Measurements from ENCODE around the gene TDRD1. TPM values are rescaled to one million over a fixed set of nuclear protein-coding genes. Genes with fewer than 3 reads are reported as not detected.

TDRD1 gene
- total RNA-seq, 4 donors from 2014 or later: 0.10 TPM; not detected in 3

DNA sequence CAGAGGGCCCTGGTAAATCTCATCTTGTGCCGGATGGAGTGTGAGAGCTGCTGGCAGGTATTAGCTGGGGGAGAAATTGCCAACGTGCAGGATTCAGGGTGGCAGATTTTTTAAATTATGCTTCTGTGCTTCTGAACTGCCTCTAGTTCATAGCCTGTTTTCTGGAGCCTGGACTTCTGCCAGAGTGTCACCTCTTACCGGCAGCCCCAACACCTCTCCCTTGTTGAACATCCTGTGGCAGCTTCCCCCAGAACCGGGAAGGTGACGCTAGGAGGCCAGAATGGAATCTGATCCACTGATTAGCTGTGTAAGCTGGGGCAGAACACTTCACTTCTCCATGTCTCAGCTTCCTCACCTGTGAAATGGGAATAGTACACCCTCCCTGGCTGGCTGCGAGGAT lies 65.0 kb downstream of the TDRD1 start:
- no peak overlapping the region for H3K27ac ChIP-seq
- H3K9me3 ChIP-seq: no peaks in the 10 kb centered on the region
- no peaks in the 10 kb centered on the region for H3K36me3 ChIP-seq
- ATAC-seq: no peak
- no peak for DNase-seq
- in situ Hi-C loops (cut with MboI; ENCODE audit: low sequenced_read_pairs in 4 of 4) (no loop called here), intact Hi-C loops (cut with DNase I; ENCODE audit: low total_unique reads) (no loop called here)
- no peak overlapping the region for H3K4me3 ChIP-seq
- peaks cover 1 to 12% (median 10%) of the 10 kb centered on the region in 3 donors for H3K27me3 ChIP-seq
- H3K4me1 ChIP-seq: peaks cover 0 to 3% of the 10 kb centered on the region in 2 donors
- TF ChIP-seq, protein P1, sequence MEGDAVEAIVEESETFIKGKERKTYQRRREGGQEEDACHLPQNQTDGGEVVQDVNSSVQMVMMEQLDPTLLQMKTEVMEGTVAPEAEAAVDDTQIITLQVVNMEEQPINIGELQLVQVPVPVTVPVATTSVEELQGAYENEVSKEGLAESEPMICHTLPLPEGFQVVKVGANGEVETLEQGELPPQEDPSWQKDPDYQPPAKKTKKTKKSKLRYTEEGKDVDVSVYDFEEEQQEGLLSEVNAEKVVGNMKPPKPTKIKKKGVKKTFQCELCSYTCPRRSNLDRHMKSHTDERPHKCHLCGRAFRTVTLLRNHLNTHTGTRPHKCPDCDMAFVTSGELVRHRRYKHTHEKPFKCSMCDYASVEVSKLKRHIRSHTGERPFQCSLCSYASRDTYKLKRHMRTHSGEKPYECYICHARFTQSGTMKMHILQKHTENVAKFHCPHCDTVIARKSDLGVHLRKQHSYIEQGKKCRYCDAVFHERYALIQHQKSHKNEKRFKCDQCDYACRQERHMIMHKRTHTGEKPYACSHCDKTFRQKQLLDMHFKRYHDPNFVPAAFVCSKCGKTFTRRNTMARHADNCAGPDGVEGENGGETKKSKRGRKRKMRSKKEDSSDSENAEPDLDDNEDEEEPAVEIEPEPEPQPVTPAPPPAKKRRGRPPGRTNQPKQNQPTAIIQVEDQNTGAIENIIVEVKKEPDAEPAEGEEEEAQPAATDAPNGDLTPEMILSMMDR (IDR thresholded peaks at IDR 0.05 in 4 of 5, conservative IDR thresholded peaks at IDR 0.05 in 1 of 5): no peak
- no peak for TF ChIP-seq POLR2A (IDR thresholded peaks at IDR 0.05)

DNA sequence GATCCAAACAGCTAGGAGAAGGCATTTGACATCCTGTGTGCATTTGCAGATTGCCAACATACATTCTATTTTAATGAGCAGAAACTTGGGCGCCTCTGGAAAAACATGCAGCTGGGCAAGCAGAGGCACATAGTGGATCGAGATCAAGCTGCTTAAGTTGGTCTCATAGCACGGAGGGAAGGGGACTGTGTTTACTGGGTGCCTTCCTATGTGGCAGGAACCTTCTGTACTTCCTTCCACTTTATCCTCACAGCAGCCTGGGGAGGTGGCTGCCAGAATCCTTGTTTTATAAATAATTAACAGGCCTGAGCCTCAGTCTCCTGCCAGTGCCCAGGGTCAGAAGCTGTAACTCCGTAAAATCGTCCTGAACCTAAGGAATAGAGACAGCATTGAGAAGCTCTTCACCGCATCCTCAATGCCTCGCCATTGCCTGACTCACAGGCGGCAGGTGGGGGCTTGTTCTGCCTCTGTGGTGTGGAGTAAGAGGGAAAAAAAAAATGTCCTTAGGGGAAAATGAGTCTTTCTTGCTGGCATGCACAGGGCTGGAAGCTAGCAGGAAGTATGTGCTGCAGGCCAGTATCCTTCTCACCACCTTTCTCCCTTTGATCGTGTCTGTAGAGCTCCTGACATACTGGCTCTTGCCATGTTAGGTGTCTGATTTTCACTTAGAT lies 66.1 kb downstream of the TDRD1 start:
- in situ Hi-C loops (cut with MboI; ENCODE audit: low sequenced_read_pairs in 4 of 4): no loop called here
- Histone ChIP-seq H3K9me3 (no peaks in the 10 kb centered on the region), H3K27me3 (peaks cover 0 to under 1% (median 0%) of the 10 kb centered on the region in 3 donors), H3K4me3 (no peak overlapping the region), H3K4me1 (peaks cover 0 to 4% of the 10 kb centered on the region in 2 donors), H3K27ac (no peak overlapping the region), H3K36me3 (no peaks in the 10 kb centered on the region)
- DNase-seq: no peak
- ATAC-seq: no peak
- intact Hi-C loops (cut with DNase I; ENCODE audit: low total_unique reads): no loop called here
- TF ChIP-seq, protein P1 (IDR thresholded peaks at IDR 0.05 in 4 of 5, conservative IDR thresholded peaks at IDR 0.05 in 1 of 5): no peak
- no peak for TF ChIP-seq POLR2A (IDR thresholded peaks at IDR 0.05)

DNA sequence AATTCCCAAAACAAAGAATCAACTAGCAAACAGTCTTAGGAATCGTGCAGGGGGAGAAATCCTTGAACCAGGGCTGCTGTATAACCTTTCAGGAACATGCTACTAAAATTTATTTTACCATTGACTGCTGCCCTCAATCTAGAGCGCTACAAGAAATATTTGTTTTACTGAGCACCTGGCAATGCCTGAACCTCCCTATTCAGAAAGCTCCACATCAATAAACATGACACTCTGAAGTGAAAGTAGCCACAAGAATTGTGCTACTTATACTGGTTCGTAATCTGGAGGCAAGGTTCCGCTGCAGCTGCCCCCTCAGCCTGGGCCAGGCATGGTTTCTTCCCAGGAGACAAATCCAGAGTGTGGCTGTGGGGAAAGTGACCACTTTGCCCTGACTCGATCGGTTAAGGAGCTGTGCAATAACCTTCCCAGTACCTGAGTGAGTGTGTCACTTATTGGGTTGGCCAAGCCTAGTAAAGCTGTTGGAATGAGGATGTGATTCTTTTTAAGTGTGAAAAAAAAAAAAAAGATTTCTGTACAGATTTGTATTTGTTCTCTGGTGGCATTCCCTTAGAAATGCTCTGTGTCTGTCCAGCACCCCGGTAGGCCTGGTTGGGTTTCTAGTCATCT lies 67.6 kb downstream of the TDRD1 start:
- ATAC-seq (no peak), DNase-seq (no peak)
- no peaks in the 10 kb centered on the region for H3K9me3 ChIP-seq
- intact Hi-C loops (cut with DNase I; ENCODE audit: low total_unique reads) (no loop called here), in situ Hi-C loops (cut with MboI; ENCODE audit: low sequenced_read_pairs in 4 of 4) (no loop called here)
- no peak overlapping the region for H3K27ac ChIP-seq
- no peak for TF ChIP-seq POLR2A (IDR thresholded peaks at IDR 0.05)
- TF ChIP-seq, protein P1 (IDR thresholded peaks at IDR 0.05 in 4 of 5, conservative IDR thresholded peaks at IDR 0.05 in 1 of 5): no peak
- no peak overlapping the region for H3K4me3 ChIP-seq
- peaks cover 0 to 7% of the 10 kb centered on the region in 2 donors for H3K4me1 ChIP-seq
- H3K27me3 ChIP-seq: no peaks in the 10 kb centered on the region
- H3K36me3 ChIP-seq: no peaks in the 10 kb centered on the region

DNA sequence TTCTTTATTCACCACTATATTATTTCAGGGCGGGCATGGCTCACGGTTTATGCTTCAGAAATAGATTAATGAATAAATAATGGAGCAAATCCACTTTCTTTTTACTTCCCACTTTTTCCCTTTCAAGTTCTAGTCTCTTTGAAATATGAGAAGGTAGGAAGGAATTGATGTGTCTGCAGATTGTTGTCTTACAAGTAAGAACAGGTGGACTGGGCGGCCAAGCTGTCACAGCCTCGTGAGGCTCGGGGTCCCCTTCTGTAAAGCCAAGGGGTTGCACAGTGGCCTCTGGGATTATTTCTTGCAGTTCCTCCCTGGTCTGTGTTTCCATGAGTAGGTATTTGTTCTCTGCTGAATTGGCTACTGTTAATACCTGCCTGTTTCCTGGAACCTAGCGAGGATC lies 71.1 kb downstream of the TDRD1 start:
- TF ChIP-seq POLR2A (IDR thresholded peaks at IDR 0.05): no peak
- TF ChIP-seq, protein P1 (IDR thresholded peaks at IDR 0.05 in 4 of 5, conservative IDR thresholded peaks at IDR 0.05 in 1 of 5): no peak
- intact Hi-C loops (cut with DNase I; ENCODE audit: low total_unique reads): no loop called here

More for the DNA sequence above, 71.1 kb downstream of the TDRD1 start:
- H3K27ac ChIP-seq: no peak overlapping the region
- H3K36me3 ChIP-seq: no peaks in the 10 kb centered on the region
- no peaks in the 10 kb centered on the region for H3K27me3 ChIP-seq
- H3K4me1 ChIP-seq: peaks cover 0 to 7% of the 10 kb centered on the region in 2 donors
- DNase-seq (no peak), ATAC-seq (no peak)
- H3K9me3 ChIP-seq: no peaks in the 10 kb centered on the region
- in situ Hi-C loops (cut with MboI; ENCODE audit: low sequenced_read_pairs in 4 of 4): no loop called here
- no peak overlapping the region for H3K4me3 ChIP-seq

Data from gastrocnemius medialis (tissue), 4 donors.